PC-9 (cell line): Measurements from ENCODE around the gene PIWIL4. TPM values are rescaled to one million over a fixed set of nuclear protein-coding genes. Genes with fewer than 3 reads are reported as not detected.

Source experiments
- BruUV-seq: library from RNA; stranded (reverse); fragments of 400-500 nt; replicated peaks from 2 replicates; lab custom pipeline; 2021; lab: Mats Ljungman, UMichigan
- CTCF ChIA-PET: fragments of 300-600 bp; sonication (Branson Sonifier 250); formaldehyde crosslinking; loops from one replicate; lab custom pipeline; 2022; ENCODE audit warnings: antibody characterized with exemption; lab: Charles Lee
- POLR2A ChIA-PET: fragments of 300-600 bp; sonication (Branson Sonifier 250); formaldehyde crosslinking; loops from one replicate; lab custom pipeline; 2022; ENCODE audit warnings: antibody characterized with exemption; ENCODE audit not compliant: unreplicated experiment; lab: Charles Lee
- DNase-seq, 2 experiments: peaks; one replicate each; pipeline versions ENCODE4 v3.0.0 to v3.0.0-alpha.2; 2015 to 2022; ENCODE audit warnings: mixed read lengths in 1 of 2
- H2AFZ ChIP-seq: fragments of 200-600 bp; sonication (generic); 2 replicates; pipeline ENCODE4 v1.8.1; 2017; ENCODE audit warnings: antibody characterized with exemption
- H3F3A ChIP-seq: fragments of 200-600 bp; sonication (generic); 2 replicates; pipeline ENCODE4 v1.8.1; 2017; ENCODE audit warnings: antibody characterized with exemption, mild to moderate bottlenecking, low read depth; ENCODE audit not compliant: insufficient read depth
- H3K27ac ChIP-seq: fragments of 200-600 bp; sonication (generic); 2 replicates; pipeline ENCODE4 v1.6.1; 2016; ENCODE audit warnings: mixed run types
- H3K27me3 ChIP-seq: fragments of 200-600 bp; sonication (generic); 2 replicates; pipeline ENCODE4 v1.6.1; 2016; ENCODE audit warnings: low read depth, mixed run types; ENCODE audit not compliant: insufficient read depth
- H3K36me3 ChIP-seq: fragments of 200-600 bp; sonication (generic); 2 replicates; pipeline ENCODE4 v1.6.1; 2016; ENCODE audit warnings: low read depth, mixed run types
- H3K4me1 ChIP-seq: fragments of 200-600 bp; sonication (generic); replicated peaks from 2 replicates; pipeline ENCODE4 v1.6.1; 2016; ENCODE audit warnings: mixed run types; ENCODE audit not compliant: insufficient read depth
- H3K4me2 ChIP-seq: fragments of 200-600 bp; sonication (generic); 2 replicates; pipeline ENCODE4 v1.6.1; 2017; ENCODE audit warnings: mixed run types
- H3K4me3 ChIP-seq: fragments of 200-600 bp; sonication (generic); 2 replicates; pipeline ENCODE4 v1.6.1; 2016; ENCODE audit warnings: mixed run types
- H3K79me2 ChIP-seq: fragments of 200-600 bp; sonication (generic); 2 replicates; pipeline ENCODE4 v1.6.1; 2017; ENCODE audit warnings: low read depth, mixed run types
- H3K9me2 ChIP-seq: fragments of 200-600 bp; sonication (generic); 2 replicates; pipeline ENCODE4 v1.8.1; 2017; ENCODE audit warnings: mild to moderate bottlenecking; ENCODE audit not compliant: insufficient read depth
- H3K9me3 ChIP-seq: fragments of 200-600 bp; sonication (generic); 2 replicates; pipeline ENCODE4 v1.8.1; 2016; ENCODE audit warnings: low read depth; ENCODE audit not compliant: insufficient read depth
- H4K20me1 ChIP-seq: fragments of 200-600 bp; sonication (generic); 2 replicates; pipeline ENCODE4 v1.8.1; 2017; ENCODE audit not compliant: insufficient read depth
- EZH2 ChIP-seq: fragments of 200-600 bp; sonication (generic); IDR thresholded peaks from 2 replicates; pipeline ENCODE4 v1.8.0; 2017; ENCODE audit warnings: antibody characterized with exemption, low read depth
- intact Hi-C: fragments of 100-400 bp; cut with micrococcal nuclease; formaldehyde crosslinking; loops from one replicate; pipeline ENCODE4 v1.10.0; 2022; ENCODE audit not compliant: unreplicated experiment
- total RNA-seq: library from RNA; stranded (reverse); gene quantifications from 2 replicates; pipeline ENCODE4 v1.2.3, GENCODE V29; 2021
- TF ChIP-seq, protein P1 (sequence below): fragments of 200-600 bp; sonication (generic); conservative IDR thresholded peaks from 2 replicates; pipeline ENCODE4 v1.6.1; 2017; ENCODE audit warnings: mixed run types, antibody characterized with exemption, mild to moderate bottlenecking, moderate library complexity

PIWIL4 gene
- total RNA-seq, 1 experiment from 2014 or later: 0.26 TPM

DNA sequence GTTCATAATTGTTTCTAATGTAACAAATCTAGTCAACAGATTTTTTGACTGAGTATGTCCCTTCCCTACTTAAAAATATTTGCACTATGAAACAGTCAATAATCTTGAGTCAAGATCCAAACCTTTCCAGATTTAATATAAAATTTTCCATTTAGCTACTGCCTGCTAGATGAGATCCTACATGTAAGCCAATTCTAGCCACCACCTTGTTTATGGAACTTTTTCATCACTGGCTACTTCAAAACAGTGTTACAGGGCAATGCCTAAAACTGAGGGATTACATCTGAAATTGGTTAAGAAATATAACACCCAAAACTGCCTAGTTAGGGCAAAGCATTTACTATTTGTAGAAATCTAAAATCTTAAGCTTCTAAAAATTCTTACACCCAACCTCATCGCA, 34.0 kb upstream of the PIWIL4 start:
- POLR2A ChIA-PET: no interaction called here
- no TSS peak for BruUV-seq

DNA sequence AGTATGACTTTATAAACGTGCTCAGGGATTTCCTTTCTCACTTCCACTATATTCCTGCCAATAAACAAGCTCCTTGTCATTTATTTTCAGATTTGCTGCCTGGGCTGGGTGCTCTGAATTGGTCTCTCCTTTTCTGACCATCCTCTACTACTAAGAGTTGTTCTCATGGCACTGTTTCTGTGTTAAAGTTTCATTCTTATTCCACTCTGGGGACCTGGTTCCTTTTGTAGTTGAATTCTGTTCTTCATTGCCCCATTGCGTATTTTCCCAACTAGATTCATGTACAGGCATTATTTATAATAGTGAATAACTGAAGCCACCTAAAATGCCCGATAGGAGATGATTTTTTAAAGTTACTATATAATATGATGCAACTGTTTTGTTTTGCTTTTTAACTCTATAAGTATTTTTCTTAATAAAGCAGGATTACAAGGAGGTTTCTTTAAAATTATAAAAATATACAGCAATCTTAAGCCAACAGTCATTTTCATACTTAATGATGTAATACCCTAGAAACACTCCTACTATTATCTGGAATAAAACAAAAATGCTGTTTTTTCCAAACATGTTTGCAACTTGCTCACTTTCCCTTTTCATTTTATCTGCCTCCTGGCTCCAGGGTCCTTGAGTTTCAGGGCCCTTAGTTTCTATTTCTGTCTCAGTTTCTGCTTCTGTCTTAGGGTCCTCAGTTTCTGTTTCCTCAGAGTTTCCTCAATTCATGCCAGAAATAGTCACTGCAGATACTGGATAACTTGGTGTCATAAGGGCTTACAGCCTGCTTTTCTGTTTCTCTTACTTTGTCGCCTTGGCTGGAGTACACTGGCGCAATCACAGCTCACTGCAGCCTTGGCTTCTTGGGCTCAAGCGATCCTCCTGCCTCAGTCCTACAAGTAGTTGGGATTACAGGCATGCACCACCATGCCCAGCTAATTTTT, 33.2 kb upstream of the PIWIL4 start:
- H2AFZ ChIP-seq: no peak overlapping the region
- H3K79me2 ChIP-seq: no peaks in the 10 kb centered on the region
- intact Hi-C loops: no loop called here
- H4K20me1 ChIP-seq: no peaks in the 10 kb centered on the region
- no peak overlapping the region for H3K27ac ChIP-seq
- ChIA-PET POLR2A (no interaction called here), CTCF (no interaction called here)
- TF ChIP-seq, protein P1, sequence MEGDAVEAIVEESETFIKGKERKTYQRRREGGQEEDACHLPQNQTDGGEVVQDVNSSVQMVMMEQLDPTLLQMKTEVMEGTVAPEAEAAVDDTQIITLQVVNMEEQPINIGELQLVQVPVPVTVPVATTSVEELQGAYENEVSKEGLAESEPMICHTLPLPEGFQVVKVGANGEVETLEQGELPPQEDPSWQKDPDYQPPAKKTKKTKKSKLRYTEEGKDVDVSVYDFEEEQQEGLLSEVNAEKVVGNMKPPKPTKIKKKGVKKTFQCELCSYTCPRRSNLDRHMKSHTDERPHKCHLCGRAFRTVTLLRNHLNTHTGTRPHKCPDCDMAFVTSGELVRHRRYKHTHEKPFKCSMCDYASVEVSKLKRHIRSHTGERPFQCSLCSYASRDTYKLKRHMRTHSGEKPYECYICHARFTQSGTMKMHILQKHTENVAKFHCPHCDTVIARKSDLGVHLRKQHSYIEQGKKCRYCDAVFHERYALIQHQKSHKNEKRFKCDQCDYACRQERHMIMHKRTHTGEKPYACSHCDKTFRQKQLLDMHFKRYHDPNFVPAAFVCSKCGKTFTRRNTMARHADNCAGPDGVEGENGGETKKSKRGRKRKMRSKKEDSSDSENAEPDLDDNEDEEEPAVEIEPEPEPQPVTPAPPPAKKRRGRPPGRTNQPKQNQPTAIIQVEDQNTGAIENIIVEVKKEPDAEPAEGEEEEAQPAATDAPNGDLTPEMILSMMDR: no peak
- no peak for TF ChIP-seq EZH2
- H3K9me2 ChIP-seq: 0 out of 2 replicates have a peak, but pooled peaks cover 8% of the 10 kb centered on the region
- H3K4me1 ChIP-seq: peaks cover 11% of the 10 kb centered on the region
- H3K36me3 ChIP-seq: no peaks in the 10 kb centered on the region
- no peak for DNase-seq
- H3F3A ChIP-seq: no peaks in the 10 kb centered on the region
- no TSS peak for BruUV-seq
- H3K9me3 ChIP-seq: no peaks in the 10 kb centered on the region
- no peak overlapping the region for H3K4me3 ChIP-seq
- no peak overlapping the region for H3K4me2 ChIP-seq
- no peaks in the 10 kb centered on the region for H3K27me3 ChIP-seq

More for the DNA sequence above, 34.0 kb upstream of the PIWIL4 start:
- Histone ChIP-seq H3K4me2 (no peak overlapping the region), H3K36me3 (no peaks in the 10 kb centered on the region), H3K4me3 (no peak overlapping the region), H3F3A (no peaks in the 10 kb centered on the region), H2AFZ (no peak overlapping the region), H3K4me1 (peaks cover 11% of the 10 kb centered on the region), H3K79me2 (no peaks in the 10 kb centered on the region), H3K27me3 (no peaks in the 10 kb centered on the region), H4K20me1 (no peaks in the 10 kb centered on the region), H3K9me2 (0 out of 2 replicates have a peak, but pooled peaks cover 8% of the 10 kb centered on the region), H3K9me3 (no peaks in the 10 kb centered on the region), H3K27ac (no peak overlapping the region)
- intact Hi-C loops: no loop called here
- CTCF ChIA-PET: no interaction called here
- no peak for DNase-seq
- TF ChIP-seq, protein P1: no peak
- no peak for TF ChIP-seq EZH2

DNA sequence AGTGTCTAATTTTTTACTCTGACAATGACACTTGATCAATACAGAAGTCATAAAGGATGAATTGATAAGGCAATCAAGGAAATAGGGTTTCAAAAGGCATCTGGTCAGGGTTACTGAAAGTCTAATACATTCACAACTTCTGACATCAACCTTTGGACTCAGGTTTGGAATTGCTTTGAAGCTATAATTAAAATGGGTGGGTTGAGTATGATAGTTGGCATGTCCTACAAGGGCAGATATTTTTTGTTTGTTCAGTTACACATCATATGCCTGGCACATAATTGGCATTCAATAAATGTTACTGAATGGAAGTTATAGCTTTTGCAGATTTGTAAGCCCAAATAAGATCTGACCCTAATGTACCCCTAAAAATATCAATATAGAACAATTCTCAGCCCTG, 30.8 kb upstream of the PIWIL4 start:
- DNase-seq: no peak
- CTCF ChIA-PET: no interaction called here
- no TSS peak for BruUV-seq

More for the DNA sequence above, 30.8 kb upstream of the PIWIL4 start:
- Histone ChIP-seq H4K20me1 (no peaks in the 10 kb centered on the region), H3K4me1 (peaks cover 16% of the 10 kb centered on the region), H3K27me3 (no peaks in the 10 kb centered on the region), H3K27ac (no peak overlapping the region), H3K36me3 (no peaks in the 10 kb centered on the region), H3K9me2 (no peaks in the 10 kb centered on the region), H3K9me3 (no peaks in the 10 kb centered on the region), H2AFZ (no peak overlapping the region), H3K79me2 (no peaks in the 10 kb centered on the region), H3K4me3 (no peak overlapping the region), H3K4me2 (no peak overlapping the region), H3F3A (no peaks in the 10 kb centered on the region)
- POLR2A ChIA-PET: no interaction called here
- intact Hi-C loops: no loop called here
- TF ChIP-seq EZH2: no peak
- TF ChIP-seq, protein P1: no peak
